ENCODE results near the gene RBMS3.
"Not testable (repeated sequence)": the region's sequence is repeated elsewhere in the genome, so short reads cannot be mapped to it uniquely, and the experiment has no call there.

Gene RBMS3

DNA sequence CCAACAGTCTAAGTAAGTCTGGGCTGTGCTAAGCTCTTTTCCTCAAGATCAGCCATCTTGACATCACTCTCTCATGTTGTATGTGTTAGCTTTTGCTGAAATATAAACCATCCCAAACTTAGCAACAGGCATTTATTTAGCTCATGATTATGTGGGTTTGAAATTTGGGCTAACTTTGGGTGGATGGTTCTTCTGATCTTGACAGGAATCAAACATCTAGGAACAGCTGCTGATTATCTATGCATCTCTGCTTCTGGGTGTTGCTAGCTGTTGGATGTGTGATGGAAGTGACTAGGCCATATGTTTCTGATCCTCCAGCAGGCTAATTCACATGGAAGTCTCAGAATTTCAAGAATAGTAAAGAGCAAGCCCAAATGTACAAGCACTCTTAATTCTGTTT lies 710.3 kb downstream of the RBMS3 start:
- no peak for DNase-seq

DNA sequence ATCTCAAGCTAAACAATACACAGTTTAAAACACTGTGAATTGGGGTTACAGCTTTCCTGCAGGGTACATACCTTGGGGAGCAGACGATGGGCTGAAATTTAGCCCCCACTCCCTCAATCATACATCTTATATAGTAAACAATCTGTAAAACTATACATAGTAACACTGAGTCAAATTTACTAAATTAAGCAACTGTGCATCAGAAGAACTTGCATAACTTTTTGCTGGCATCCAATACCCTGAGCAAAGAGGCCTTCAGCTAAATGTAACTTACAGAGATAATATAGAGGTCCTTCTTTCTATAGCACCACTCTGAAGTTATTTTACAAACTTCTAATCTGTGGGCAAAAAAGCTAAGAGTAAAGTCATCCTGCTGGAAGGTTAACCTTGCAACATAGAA lies 721.9 kb downstream of the RBMS3 start:
- no peak for DNase-seq

DNA sequence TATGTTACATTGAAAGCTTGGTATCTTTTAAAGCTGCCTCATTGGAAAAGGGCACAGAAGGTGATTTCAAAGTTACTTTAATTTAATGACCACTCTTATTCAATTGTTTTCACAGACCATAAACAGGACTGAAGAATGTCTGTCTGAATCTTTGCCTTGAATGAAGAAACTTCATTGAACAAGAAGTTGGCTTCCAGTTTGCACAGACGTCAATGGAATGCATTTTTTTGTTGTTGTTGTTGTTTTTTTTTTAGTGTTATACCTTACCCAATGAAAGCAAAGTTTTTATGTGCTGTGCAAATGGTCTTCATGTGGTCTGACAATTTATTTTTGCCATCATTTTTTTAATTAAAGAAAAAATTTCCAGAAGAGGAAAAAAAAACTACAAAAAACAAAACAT lies 722.9 kb downstream of the RBMS3 start:
- DNase-seq, result no peak

DNA sequence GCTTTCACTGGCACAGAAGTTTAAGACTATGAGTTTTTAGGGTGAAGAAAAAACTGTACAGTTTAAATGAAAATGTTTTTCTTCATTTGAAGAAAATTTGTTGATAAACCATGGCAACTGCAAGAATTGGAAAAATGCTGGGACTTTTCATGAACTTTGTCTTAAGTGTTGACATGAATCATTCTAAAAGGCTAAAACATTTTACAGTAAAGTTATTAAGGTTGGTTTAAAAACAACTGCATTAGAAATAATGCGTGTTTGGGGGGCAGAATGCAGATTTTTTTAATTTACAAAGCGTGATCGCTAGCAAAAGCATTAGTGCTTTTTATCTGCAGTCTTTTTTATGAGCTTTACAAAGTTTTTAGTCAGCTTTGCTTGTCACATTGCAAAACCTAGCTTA lies 723.6 kb downstream of the RBMS3 start:
- DNase-seq, result no peak

DNA sequence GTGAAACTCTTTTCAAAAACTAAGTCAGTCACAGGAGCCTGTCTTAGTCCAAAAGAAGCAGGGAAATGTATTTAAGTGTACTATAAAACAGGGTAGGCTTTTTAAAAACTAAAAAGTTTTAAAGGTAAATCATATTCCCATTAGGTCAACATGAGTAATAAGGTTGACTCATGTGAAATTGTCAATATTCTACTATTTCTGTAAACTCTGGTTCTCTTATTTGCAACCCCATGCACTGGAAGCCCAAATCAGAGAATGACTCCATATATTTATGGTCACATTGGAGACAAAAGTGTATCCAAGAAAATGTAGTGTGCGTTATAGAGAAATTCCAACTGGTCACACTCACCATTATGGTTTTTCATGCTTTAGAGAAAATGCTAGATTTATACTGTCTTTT lies 725.2 kb downstream of the RBMS3 start:
- no peak for DNase-seq

DNA sequence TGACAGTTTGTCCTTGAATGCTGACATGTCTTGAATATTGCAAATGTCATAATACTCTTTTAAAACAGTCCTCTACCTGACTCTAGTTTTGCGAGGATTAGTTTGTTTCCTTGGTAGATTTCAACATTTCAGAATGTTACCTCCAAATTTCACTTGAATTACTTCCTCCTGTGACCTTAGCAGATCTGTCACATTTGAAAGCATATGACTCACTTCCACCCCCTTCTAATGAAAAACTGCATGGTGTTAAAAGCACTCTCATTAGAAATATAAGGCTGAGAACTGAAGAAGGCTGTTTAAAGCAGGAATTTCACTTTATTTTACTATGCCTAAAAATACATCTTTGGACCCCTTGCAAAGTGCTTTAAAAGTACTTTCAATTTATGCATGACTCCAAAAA lies 726.8 kb downstream of the RBMS3 start:
- no peak for DNase-seq

DNA sequence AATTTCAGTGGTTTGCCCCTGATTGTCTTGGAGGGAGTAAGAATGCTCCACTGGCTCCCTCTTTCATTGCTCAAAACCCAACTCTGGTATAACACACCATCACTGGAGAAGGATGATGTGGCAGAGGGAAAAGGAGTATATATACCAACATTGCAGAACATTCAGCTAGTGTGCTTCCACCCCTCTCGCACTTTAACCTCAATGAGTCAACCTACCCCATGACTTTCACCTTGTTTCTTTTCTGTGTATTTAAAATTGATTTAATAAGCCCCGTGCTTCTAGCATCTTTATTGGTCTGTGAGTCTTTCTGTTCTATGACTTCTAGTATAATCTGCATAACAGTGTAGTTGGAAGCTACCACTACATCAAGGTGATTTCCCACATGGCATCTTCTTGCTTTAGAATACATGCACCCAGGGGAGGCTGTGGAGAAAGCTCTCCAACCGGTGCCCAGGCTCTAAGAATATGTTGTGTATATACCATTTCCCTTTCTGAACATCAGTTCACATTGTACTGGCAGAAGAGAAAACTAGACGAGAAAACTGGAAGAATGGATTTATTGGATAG lies 730.4 kb downstream of the RBMS3 start:
- DNase-seq, result no peak

DNA sequence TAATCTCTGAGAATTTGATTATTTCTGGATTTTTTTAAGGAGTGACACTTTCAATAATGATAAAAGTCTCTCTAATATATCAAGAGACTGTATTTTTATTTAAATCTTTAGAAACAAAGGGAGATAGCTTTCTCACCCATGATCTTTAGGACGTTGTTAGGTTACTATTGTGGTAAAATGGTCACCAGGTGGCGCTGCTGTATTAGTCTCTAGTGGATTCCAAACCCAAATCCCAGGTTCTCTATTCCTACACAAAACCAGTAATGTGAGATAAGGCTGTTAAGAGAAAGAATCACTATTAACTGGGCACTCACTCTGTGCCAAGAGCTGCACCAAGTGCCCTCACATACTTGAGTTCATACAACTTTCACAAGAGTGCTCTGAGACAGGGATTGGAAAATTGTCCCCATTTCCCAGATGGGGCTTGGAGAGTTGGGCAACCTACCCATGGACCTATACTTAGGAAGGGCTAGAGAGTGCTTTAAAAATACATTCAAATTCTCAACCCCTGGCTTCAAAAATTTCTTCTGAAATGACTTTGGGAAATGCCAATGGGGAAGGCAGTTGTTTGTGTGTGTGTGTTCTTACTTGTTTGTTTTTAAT lies 732.2 kb downstream of the RBMS3 start:
- DNase-seq, result no peak

DNA sequence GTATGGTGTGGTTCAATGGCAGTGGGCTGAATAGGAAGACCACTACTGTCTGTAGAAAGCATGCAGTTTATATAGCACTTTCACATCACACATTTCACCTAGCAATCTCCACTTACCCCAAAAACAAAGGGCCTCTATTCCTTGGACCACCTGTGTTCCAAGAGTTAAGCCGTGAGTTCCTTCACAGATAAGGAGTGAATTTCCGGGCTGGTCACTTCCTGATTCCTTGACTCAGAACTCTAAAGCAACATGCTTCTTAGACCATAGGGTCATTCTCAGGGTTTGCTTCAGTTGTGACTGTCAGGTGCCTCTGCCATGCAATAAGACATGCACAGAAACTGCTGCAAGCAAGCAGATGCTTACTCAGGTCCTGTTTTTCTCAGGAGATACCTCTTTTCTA lies 737.0 kb downstream of the RBMS3 start:
- DNase-seq, result no peak

DNA sequence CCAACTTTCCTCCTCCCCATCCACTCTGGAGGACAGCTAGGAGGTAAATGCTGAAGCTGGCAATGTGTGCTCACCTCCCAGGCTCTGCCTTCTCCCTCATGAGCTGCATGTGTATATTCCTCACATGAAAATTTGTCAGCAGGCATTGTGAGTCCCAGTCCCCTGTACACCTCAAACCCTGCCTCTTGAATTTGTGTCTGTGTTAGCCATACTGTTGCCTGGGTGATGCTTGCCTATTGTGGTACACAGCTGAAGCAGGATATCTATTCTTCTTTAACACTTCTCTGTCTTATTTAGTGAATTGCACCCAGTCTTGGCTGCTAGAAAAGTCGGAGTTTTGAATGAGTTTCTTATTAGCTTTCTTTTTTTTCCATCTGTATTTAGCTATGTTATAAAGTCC lies 739.5 kb downstream of the RBMS3 start:
- DNase-seq, result no peak

DNA sequence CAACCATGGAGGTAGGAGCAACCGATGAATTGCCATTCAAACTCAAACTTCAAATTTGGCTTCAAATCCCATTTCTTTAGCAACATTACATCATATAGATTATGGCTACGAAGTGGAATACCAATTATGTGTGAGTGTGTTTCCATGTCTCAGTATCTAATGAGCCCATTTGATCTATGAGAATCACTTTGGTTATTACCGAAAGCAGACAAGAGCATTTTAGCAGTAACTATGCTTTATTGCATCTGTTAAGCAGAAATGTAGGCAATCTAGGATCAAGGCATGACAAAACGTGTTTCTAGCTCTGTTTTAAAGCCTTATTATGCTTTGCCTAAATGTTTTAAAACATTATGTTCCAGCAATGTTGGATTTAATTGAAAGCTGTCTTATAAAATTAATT lies 743.6 kb downstream of the RBMS3 start:
- no peak for DNase-seq

DNA sequence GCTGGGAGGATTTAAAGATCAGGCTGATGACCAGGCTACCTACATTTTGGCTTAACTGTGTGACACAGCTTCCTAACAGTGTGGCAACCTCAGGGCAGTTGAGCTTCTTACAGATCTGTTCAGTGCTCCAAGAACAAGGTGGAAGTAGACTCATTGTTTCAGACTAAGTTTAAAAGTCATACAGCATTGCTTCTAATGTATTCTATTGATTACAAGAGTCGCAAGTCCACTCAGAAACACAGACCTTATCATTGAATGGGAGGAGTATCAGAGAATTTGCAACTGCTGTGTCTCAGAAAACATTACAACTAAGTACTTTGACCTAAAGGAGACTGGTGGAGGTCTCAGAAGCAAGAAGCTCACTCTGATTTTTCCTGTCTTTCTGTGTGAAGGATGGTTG lies 746.0 kb downstream of the RBMS3 start:
- no peak for DNase-seq

DNA sequence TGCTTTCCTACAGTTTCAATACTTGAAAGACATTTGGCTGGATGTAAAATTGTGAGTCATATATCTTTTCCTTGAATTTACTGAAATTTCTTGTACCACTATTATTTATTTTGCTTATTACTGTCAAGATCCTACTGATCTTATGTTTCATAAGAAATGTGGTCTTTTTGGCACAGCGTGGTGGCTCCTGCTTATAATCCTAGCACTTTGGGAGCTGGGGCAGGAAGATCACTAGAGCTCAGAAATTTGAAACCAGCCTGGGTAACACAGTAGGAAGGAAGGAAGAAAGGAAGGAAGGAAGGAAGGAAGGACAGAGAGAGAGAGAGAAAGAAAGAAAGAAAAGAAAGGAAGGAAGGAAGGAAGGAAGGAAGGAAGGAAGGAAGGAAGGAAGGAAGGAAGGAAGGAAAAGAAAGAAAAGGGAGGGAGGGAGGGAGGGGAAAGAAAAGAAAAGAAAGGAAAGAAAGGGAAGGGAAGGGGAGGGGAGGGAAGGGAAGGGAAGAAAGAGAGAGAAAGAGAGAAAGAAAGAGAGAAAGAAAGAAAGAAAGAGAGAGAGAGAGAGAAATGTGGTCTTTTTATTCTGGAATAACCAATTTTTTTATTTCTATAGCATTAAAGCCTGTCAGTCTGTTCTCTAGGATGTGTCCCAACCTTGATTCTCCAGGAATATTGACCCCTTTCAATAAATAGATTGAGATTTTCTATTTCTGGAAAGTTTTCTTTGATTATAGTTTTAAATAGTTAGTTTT lies 753.5 kb downstream of the RBMS3 start:
- DNase-seq, result no peak

DNA sequence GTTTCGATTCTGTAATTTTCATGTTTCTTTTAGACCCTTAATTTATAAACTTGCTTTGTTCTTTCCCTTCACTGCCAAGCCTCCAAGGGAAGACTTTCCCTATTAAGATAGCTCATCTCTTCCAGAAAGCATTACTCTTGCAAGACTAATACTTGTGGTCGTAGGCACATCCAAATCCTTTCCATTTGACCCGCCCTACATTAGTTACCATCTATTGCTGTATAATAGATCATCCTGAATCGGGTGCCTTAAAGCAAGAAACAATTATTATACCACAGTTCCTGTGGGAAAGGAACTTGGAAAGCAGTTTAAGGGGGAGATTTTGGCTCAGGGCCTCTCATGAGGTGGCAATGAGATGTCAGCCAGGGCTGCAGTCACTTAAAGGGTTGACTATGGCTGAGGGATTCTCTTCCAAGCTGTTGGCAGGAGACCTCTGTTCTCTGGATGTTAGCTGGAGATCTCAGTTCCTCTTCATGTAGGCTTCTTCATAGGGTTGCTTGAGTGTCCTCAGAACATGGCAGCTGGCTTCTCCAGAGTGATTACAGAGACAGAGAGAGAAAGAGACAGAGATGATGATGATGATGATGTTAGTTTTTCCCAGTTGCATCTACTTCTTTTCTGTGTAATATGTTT lies 755.2 kb downstream of the RBMS3 start:
- DNase-seq, result no peak

DNA sequence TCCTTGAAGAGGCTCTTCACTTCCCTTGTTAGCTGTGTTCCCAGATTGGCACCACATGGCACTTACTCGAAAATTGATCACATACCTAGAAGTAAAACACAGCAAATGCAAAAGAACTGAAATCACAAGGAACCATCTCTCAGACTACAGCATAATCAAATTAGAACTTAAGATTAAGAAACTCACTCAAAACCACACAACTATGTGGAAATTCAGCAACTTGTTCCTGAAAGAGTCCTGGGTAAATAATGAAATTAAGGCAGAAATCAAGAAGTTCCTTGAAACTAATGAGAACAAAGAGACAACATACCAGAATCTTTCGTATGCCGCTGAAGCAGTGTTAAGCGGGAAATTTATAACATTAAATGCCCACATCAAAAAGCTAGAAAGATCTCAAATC lies 759.3 kb downstream of the RBMS3 start:
- no peak for DNase-seq

DNA sequence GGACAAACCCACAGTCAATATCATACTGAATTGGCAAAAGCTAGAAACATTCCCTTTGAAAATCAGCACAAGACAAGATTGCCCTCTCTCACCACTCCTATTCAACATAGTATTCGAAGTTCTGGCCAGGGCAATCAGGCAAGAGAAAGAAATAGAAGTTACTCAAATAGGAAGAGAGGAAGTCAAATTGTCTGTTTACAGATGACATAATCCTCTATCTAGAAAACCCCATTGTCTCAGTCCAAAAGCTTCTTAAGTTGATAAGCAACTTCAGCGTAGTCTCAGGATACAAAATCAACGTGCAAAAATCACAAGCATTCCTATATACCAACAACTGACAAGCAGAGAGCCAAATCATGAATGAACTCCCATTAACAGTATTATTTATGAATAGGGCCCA lies 760.6 kb downstream of the RBMS3 start:
- not testable (repeated sequence) for DNase-seq

DNA sequence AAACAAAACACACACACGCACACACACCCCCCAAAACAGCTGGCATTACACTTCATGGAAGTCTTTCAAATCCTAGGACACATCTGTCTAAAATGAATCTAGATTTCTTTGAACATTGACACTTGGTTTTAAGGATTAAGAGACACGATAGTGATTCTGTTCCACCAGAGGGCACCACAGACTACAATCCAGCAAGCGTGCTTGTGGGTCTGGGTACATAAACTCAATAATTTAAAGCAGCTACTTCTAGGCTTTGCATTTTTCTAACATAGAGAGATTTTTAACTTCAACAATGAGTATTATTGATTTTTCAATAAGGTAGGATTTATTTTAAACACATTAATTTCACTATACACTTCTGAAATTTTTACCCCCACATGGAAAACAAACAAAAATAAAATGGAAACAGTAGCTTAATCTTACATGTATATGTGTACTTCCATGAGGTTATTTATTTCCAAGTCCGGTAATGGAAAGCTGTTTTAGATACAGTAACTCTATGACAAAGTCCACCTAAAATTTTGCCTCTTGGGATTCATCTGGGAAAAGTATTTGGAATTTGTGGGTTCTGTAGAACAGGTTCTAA lies 761.5 kb downstream of the RBMS3 start:
- no peak for DNase-seq

DNA sequence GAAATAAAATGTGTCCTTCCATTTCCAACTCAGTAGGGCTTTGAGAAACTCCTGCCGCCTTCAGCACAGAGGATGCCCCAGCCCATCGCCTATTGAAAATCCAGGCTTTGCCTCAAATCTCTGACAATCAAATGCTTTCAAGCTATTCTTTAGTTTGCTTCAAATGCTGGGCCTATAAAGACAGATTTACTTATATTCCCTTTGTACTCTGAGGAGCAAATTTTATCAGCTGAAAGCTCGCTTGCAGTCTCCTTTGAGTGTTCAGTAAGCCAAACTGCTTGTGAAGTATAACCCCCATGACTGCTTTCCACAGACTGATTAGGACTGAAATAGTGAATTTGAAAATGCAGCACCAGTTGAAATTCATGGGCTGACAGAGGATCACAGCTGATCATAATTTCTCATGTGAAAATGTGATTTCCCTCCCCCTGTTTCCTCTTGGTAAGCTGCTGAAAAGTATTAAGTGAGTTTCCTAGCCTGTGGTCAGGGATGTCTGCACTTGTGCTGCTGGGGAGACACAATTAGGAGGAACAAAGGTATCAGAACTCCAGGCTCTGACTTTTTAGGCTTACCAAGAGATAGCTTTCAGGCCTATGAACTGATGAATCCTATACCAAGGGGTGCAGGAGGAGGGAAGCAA lies 762.2 kb downstream of the RBMS3 start:
- no peak for DNase-seq

DNA sequence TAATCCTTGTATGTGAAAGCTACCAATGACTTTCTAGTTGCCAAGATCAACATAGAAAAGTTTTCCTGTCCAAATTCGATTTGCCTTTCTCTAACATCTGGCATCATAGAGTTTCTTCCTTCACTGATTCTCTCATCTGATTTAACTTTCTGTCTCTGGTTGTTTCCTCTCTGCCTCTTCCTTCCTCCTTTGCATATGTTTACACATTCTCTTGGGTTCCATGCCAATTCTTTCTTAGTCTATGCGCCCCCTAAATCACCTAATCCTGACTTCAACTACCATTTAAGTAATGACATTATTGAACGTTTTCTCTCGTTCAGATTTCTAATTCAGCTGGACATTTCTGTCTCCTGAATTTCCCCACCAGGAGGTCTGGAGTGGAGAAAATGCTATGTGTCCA lies 763.6 kb downstream of the RBMS3 start:
- no peak for DNase-seq

DNA sequence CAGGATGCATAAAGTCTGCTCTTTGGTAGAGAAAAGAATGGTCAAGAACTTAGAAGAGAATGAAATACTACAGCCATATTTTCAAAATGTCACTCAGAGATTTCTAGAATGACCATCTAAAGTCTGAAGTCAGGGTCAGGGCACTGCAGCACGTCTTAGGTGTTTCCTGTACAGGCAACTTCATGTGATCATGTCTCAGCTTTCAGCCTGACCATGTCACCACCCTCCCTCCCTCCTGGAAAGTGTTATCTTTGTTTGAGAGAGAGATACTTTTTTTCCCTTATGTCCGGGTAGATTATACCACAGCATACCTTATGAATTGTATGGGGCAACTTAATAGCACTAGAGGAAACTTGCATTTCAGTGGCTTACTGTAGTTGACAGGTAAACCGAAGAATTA lies 767.6 kb downstream of the RBMS3 start:
- no peak for DNase-seq

DNA sequence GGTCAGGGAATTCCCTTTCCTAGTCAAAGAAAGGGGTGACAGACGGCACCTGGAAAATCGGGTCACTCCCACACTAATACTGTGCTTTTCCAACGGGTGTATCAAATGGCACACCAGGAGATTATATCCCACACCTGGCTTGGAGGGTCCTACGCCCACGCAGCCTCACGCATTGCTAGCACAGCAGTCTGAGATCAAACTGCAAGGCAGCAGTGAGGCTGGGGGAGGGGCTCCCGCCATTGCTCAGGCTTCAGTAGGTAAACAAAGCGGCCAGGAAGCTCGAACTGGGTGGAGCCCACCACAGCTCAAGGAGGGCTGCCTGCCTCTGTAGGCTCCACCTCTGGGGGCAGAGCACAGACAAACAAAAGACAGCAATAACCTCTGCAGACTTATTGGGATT lies 769.2 kb downstream of the RBMS3 start:
- DNase-seq, result not testable (repeated sequence)

DNA sequence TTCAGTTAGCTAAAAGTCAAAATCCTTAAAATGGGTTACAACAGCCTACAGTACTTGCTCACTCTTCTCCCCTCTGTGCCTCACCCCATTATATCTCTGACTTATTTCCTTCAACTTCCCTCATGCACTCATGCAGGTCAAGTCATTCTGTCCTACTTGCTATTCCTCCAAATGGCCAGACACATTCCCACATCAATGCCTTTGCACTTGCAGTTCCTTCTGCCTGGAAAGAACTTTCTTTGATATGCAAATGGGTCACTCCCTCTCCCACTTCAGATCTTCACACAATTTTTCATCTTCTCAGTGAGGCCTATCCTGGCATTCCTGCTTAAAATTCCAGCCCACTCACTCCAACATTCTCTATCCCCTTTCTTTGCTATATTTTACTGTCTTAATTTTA lies 778.4 kb downstream of the RBMS3 start:
- no peak for DNase-seq

All from GOT3 (cell line).